Gastrocnemius medialis (tissue), 4 donors: ENCODE measurements around the gene ST14. TPM values are rescaled to one million over a fixed set of nuclear protein-coding genes. Genes with fewer than 3 reads are reported as not detected.

ENCODE experiments used
- ATAC-seq, 2 donors: fragments of 150-250 bp; one replicate each; pipeline ENCODE4 v1.9.1; 2016
- DNase-seq, 2 donors: peaks; one replicate each; pipeline ENCODE4 v3.0.0-alpha.2; 2019
- H3K27ac ChIP-seq, 4 donors: fragments of 200-600 bp; sonication (generic); 1 replicate in 1 of 4; 2 replicates in 3 of 4; pipeline ENCODE4 v1.5.1; 2016 to 2018; ENCODE audit warnings: mild to moderate bottlenecking in 2 of 4, moderate library complexity in 1 of 4
- H3K27me3 ChIP-seq, 3 donors: fragments of 200-600 bp; sonication (generic) in 2 of 3; 1 replicate in 1 of 3; 2 replicates in 2 of 3; pipeline versions ENCODE4 v1.5.1 to v1.6.0; 2016 to 2019; ENCODE audit warnings: mild to moderate bottlenecking in 1 of 3, moderate library complexity in 1 of 3
- H3K36me3 ChIP-seq, 2 donors: fragments of 200-600 bp; sonication (generic) in 1 of 2; one replicate each; pipeline ENCODE4 v1.5.1; 2017 to 2018
- H3K4me1 ChIP-seq, 2 donors: fragments of 200-600 bp; sonication (generic) in 1 of 2; one replicate each; pipeline ENCODE4 v1.5.1; 2016 to 2017; ENCODE audit warnings: mild to moderate bottlenecking in 2 of 2
- H3K4me3 ChIP-seq, 4 donors: fragments of 200-600 bp; sonication (generic) in 3 of 4; 1 replicate in 1 of 4; 2 replicates in 3 of 4; pipeline ENCODE4 v1.5.1; 2016 to 2019; ENCODE audit warnings: mild to moderate bottlenecking in 2 of 4
- H3K9me3 ChIP-seq, 3 donors: fragments of 200-600 bp; sonication (generic) in 2 of 3; 1 replicate in 1 of 3; 2 replicates in 2 of 3; pipeline ENCODE4 v1.5.1; 2016 to 2019
- POLR2A ChIP-seq, 2 donors: fragments of 450-650 bp; IDR thresholded peaks; one replicate each; pipeline ENCODE4 v1.6.1; 2017; ENCODE audit warnings: antibody characterized with exemption in 2 of 2, mild to moderate bottlenecking in 2 of 2, moderate library complexity in 2 of 2
- in situ Hi-C, 4 donors: fragments of 200-750 bp; cut with MboI; loops; one replicate each; pipeline versions ENCODE4 v1.15.0 to v1.8.0; 2017; ENCODE audit warnings: low sequenced_read_pairs in 4 of 4
- intact Hi-C: fragments of 100-400 bp; cut with DNase I; formaldehyde crosslinking; loops from one replicate; pipeline ENCODE4 v1.15.1; 2023; ENCODE audit warnings: low total_unique reads
- total RNA-seq, 4 donors: library from RNA; depleted of rRNA; stranded (reverse); fragments of >200 nt; gene quantifications; one replicate each; pipeline versions ENCODE4 v1.1.0 to v1.2.3, GENCODE V29; 2016
- TF ChIP-seq, protein P1 (sequence below), 5 experiments: fragments of 450-650 bp in 3 of 5; fragments of 200-600 bp in 2 of 5; sonication (generic) in 2 of 5; IDR thresholded peaks in 4 of 5; conservative IDR thresholded peaks in 1 of 5; 1 replicate in 4 of 5; 2 replicates in 1 of 5; pipeline ENCODE4 v1.5.1; 2016 to 2019; ENCODE audit warnings: antibody characterized with exemption in 5 of 5, mild to moderate bottlenecking in 3 of 5, moderate library complexity in 3 of 5

ST14 gene
- total RNA-seq, 4 donors from 2014 or later = 0.20 to 2.2 (median 1.3) TPM

DNA sequence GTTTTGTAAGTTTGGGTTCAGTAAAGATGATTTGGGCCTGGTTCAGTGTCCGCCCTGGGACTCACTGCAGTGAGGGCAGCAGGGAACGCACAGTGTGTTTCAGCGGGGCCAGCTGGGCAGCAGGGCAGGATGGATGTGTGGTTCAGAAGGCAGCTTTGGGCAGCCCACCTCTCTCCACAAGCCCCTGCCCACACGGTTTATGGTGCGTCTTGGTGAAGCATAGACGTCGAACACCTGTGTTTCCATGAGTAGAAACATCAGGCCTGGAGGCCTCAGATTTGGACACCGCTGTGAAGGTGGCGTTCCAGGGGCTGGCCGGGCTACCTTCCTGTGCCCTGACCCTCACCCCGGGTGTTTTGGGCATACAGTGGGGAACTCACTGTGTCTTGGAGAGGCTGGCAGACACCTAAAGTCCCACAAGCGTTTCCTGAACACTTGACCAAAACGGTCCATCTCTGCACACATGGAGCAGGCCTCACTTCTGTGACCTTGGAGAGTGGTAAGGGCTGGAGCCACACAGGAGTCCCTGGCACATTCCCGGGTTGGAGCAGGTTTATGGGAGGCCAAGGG is 59.0 kb downstream of the ST14 start:
- in situ Hi-C loops = loop anchor here (10.0 to 25.0 kb wide), 5 partner anchors 169 to 669 kb away; partner anchors contain the start of gene ADAMTS8 (in 1 of the 4)
- TF ChIP-seq, protein P1, sequence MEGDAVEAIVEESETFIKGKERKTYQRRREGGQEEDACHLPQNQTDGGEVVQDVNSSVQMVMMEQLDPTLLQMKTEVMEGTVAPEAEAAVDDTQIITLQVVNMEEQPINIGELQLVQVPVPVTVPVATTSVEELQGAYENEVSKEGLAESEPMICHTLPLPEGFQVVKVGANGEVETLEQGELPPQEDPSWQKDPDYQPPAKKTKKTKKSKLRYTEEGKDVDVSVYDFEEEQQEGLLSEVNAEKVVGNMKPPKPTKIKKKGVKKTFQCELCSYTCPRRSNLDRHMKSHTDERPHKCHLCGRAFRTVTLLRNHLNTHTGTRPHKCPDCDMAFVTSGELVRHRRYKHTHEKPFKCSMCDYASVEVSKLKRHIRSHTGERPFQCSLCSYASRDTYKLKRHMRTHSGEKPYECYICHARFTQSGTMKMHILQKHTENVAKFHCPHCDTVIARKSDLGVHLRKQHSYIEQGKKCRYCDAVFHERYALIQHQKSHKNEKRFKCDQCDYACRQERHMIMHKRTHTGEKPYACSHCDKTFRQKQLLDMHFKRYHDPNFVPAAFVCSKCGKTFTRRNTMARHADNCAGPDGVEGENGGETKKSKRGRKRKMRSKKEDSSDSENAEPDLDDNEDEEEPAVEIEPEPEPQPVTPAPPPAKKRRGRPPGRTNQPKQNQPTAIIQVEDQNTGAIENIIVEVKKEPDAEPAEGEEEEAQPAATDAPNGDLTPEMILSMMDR (IDR thresholded peaks at IDR 0.05 in 4 of 5, conservative IDR thresholded peaks at IDR 0.05 in 1 of 5) = no peak
- TF ChIP-seq POLR2A (IDR thresholded peaks at IDR 0.05) = no peak
- H3K4me3 ChIP-seq = no peak overlapping the region
- ATAC-seq = no peak
- no peak overlapping the region for H3K27ac ChIP-seq
- no peak for DNase-seq
- no peaks in the 10 kb centered on the region for H3K36me3 ChIP-seq
- H3K4me1 ChIP-seq = no peaks in the 10 kb centered on the region
- intact Hi-C loops = loop anchor here (10.0 kb wide), 1 partner anchor 676 kb away; no protein-coding TSS in a partner anchor
- H3K9me3 ChIP-seq = no peaks in the 10 kb centered on the region
- H3K27me3 ChIP-seq = no peaks in the 10 kb centered on the region

DNA sequence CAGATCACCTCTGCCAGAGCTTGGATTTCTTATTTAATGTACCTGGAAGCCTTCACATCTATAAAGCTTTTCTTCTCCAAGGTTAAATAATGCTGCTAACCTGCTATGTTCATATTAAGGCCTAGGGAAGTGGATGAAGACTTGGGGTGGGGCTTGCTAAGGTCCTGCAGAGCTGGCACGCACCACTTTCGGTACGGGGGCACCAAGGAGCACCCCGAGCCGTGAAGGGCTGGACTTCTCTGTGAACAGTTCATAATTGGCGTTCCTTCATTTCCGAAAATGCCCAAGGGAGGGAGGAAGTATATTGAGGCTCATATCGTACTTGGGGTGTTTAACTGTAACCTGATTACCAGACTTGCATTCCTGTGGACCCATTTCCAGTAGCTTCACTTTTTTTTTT is 59.6 kb downstream of the ST14 start:
- H3K4me3 ChIP-seq = no peak overlapping the region
- TF ChIP-seq, protein P1 (IDR thresholded peaks at IDR 0.05 in 4 of 5, conservative IDR thresholded peaks at IDR 0.05 in 1 of 5) = no peak
- TF ChIP-seq POLR2A (IDR thresholded peaks at IDR 0.05) = no peak
- no peaks in the 10 kb centered on the region for H3K4me1 ChIP-seq
- H3K36me3 ChIP-seq = no peaks in the 10 kb centered on the region
- H3K27me3 ChIP-seq = no peaks in the 10 kb centered on the region
- H3K27ac ChIP-seq = no peak overlapping the region
- ATAC-seq (no peak), DNase-seq (no peak)
- in situ Hi-C loops = loop anchor here (10.0 to 25.0 kb wide), 5 partner anchors 168 to 668 kb away; partner anchors contain the start of gene ADAMTS8 (in 1 of the 4)
- intact Hi-C loops = loop anchor here (10.0 kb wide), 1 partner anchor 676 kb away; no protein-coding TSS in a partner anchor
- no peaks in the 10 kb centered on the region for H3K9me3 ChIP-seq

DNA sequence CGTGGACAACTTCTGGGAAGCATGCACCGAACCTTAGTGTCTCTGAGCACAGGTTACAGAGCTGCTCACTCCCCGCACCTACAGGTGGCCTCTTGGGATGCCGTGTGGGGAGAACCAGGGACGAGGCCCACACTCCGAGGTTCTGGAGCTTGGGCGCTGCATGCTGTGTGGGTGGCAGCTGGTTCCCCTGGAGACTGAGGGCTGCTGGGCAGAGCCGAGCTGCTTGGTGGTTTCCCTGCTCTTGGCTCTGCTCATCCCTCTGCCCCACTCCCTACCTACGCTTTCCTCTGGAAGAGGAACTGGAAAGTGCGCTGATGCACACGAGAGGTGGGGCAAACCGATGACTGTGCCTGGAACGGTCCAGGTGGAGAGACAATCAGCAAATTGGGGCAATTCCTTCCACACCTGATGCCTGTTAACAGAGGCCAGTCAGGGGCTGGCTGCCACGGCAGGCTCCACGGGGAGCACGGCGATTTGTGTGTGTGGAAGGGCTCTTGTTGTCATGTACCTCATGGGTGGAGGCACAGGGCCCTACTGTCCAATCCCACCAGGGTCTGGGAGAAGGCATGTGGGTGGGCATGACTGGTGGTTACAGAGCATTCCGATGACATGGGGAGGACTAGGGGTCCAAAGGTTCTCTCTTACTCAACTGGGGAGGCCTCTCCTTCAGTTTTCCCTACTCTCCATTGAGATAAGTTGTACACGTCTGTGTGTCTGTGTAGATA is 60.9 kb downstream of the ST14 start:
- no peak overlapping the region for H3K4me3 ChIP-seq
- DNase-seq (no peak), ATAC-seq (no peak)
- intact Hi-C loops (no loop called here), in situ Hi-C loops (loop anchor here (25.0 kb wide), 3 partner anchors 167 to 667 kb away; no protein-coding TSS in a partner anchor)
- H3K9me3 ChIP-seq = no peaks in the 10 kb centered on the region
- no peaks in the 10 kb centered on the region for H3K4me1 ChIP-seq
- TF ChIP-seq POLR2A (IDR thresholded peaks at IDR 0.05) = no peak
- TF ChIP-seq, protein P1 (IDR thresholded peaks at IDR 0.05 in 4 of 5, conservative IDR thresholded peaks at IDR 0.05 in 1 of 5) = no peak
- H3K36me3 ChIP-seq = no peaks in the 10 kb centered on the region
- no peaks in the 10 kb centered on the region for H3K27me3 ChIP-seq
- no peak overlapping the region for H3K27ac ChIP-seq

DNA sequence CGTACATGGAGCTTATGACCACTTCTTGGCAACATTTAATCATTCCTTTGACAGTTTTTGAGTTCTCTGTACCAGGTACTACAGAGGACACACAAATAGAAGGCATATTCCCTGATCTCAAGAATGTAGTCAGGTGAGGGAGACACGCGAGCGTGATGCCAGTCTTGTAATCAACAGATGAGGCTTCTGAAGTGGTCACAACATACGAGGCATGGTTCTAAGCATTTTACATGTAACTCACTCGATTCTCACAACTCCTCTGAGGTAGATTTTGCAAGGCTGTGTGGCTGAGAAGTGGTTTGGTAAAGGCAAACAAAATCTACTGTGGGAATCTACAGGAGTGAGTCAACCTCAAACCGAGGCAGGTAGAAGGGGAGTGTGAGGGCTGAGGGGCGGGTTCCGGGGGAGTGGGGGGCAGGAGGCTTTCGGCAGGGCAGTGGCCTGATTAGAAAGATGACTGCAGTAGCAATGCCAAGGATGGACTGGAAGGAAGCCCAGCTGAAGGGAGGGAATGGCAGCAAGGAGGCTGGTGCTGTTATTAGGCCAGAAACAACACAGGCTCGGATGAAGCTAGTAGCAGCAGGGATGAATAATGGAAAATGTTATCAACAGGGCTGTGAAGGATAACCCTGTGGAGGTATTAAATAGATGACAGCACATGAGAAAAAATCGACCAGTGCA is 63.8 kb downstream of the ST14 start:
- Histone ChIP-seq H3K27ac (no peak overlapping the region), H3K36me3 (no peaks in the 10 kb centered on the region), H3K4me3 (no peak overlapping the region), H3K4me1 (no peaks in the 10 kb centered on the region), H3K27me3 (no peaks in the 10 kb centered on the region), H3K9me3 (no peaks in the 10 kb centered on the region)
- no peak for TF ChIP-seq POLR2A (IDR thresholded peaks at IDR 0.05)
- TF ChIP-seq, protein P1 (IDR thresholded peaks at IDR 0.05 in 4 of 5, conservative IDR thresholded peaks at IDR 0.05 in 1 of 5) = no peak
- no peak for ATAC-seq
- DNase-seq = no peak
- intact Hi-C loops = no loop called here
- in situ Hi-C loops = loop anchor here (25.0 kb wide), 3 partner anchors 164 to 664 kb away; no protein-coding TSS in a partner anchor
